MCF 10A (cell line): Measurements from ENCODE around the gene TSPAN15. TPM values are rescaled to one million over a fixed set of nuclear protein-coding genes. Genes with fewer than 3 reads are reported as not detected.

Experiments
- BruUV-seq: library from RNA; stranded (reverse); fragments of 400-500 nt; replicated peaks from 2 replicates; lab custom pipeline; 2021; lab: Mats Ljungman, UMichigan
- CTCF ChIA-PET: fragments of 300-600 bp; sonication (Branson Sonifier 250); formaldehyde crosslinking; extraction: SDS; loops from one replicate; lab custom pipeline; 2021; ENCODE audit warnings: antibody characterized with exemption, inconsistent platforms; lab: Yijun Ruan, JAX
- POLR2A ChIA-PET: fragments of 300-600, 350-650 bp; sonication (Branson Sonifier 250); formaldehyde crosslinking; extraction: SDS; loops from one replicate; lab custom pipeline; 2020; ENCODE audit warnings: antibody characterized with exemption, inconsistent platforms; lab: Yijun Ruan, JAX
- DNase-seq: peaks from one replicate; pipeline ENCODE4 v3.0.0-alpha.2; 2018; ENCODE audit not compliant: unreplicated experiment
- H3K27ac Mint-ChIP-seq: one replicate; pipeline ENCODE4 v1.8.0; 2022; ENCODE audit warnings: mild to moderate bottlenecking, low read depth, mixed read lengths; ENCODE audit not compliant: unreplicated experiment
- H3K27me3 Mint-ChIP-seq: one replicate; pipeline ENCODE4 v1.8.0; 2022; ENCODE audit warnings: mixed read lengths; ENCODE audit not compliant: insufficient read depth, unreplicated experiment
- H3K36me3 Mint-ChIP-seq: one replicate; pipeline ENCODE4 v1.8.0; 2022; ENCODE audit warnings: mild to moderate bottlenecking, moderate library complexity, mixed read lengths; ENCODE audit not compliant: insufficient read depth, unreplicated experiment
- H3K4me1 Mint-ChIP-seq: one replicate; pipeline ENCODE4 v1.8.0; 2022; ENCODE audit warnings: mixed read lengths; ENCODE audit not compliant: insufficient read depth, unreplicated experiment
- H3K4me3 Mint-ChIP-seq: one replicate; pipeline ENCODE4 v1.8.0; 2022; ENCODE audit warnings: mild to moderate bottlenecking, moderate library complexity, mixed read lengths; ENCODE audit not compliant: unreplicated experiment
- H3K9me3 Mint-ChIP-seq: one replicate; pipeline ENCODE4 v1.8.0; 2022; ENCODE audit warnings: mixed read lengths; ENCODE audit not compliant: unreplicated experiment
- CTCF ChIP-seq: fragments of 200-600 bp; IDR thresholded peaks from one replicate; pipeline ENCODE4 v1.8.0; 2022; ENCODE audit warnings: antibody characterized with exemption, mild to moderate bottlenecking; ENCODE audit not compliant: unreplicated experiment
- intact Hi-C: fragments of 100-400 bp; cut with micrococcal nuclease; formaldehyde crosslinking; loops from 2 replicates; pipeline ENCODE4 v1.14.1; 2022
- total RNA-seq: library from RNA; stranded (reverse); gene quantifications from 2 replicates; pipeline ENCODE4 v1.2.3, GENCODE V29; 2022

TSPAN15 gene
- total RNA-seq, 1 experiment from 2014 or later: 0.54 TPM

GRCh38 chr10:69474742-69475432, 23.6 kb downstream of the TSPAN15 start:
- Mint-ChIP-seq H3K4me3 (no peak overlapping the region), H3K36me3 (no peaks in the 10 kb centered on the region), H3K4me1 (peaks cover 11% of the 10 kb centered on the region), H3K9me3 (no peaks in the 10 kb centered on the region), H3K27ac (no peak overlapping the region), H3K27me3 (peaks cover 27% of the 10 kb centered on the region)
- CTCF ChIA-PET: interaction anchor here (0.5 to 1.0 kb wide), 2 partner anchors 42 to 56 kb away, joined by 3 read pairs; no protein-coding TSS in a partner anchor
- intact Hi-C loops: no loop called here
- POLR2A ChIA-PET: no interaction called here
- no peak for TF ChIP-seq CTCF
- BruUV-seq: no TSS peak
- DNase-seq: peak; percentile 56

GRCh38 chr10:69475433-69475830, 24.2 kb downstream of the TSPAN15 start:
- peaks cover 25% of the 10 kb centered on the region for H3K27me3 Mint-ChIP-seq
- H3K27ac Mint-ChIP-seq: no peak overlapping the region
- H3K4me1 Mint-ChIP-seq: peaks cover 11% of the 10 kb centered on the region
- intact Hi-C loops: no loop called here
- ChIA-PET CTCF (interaction anchor here (1.0 kb wide), 1 partner anchor 42 kb away, joined by 3 read pairs; no protein-coding TSS in a partner anchor), POLR2A (no interaction called here)
- no peak for DNase-seq
- BruUV-seq: no TSS peak
- no peak for TF ChIP-seq CTCF
- no peaks in the 10 kb centered on the region for H3K36me3 Mint-ChIP-seq
- H3K9me3 Mint-ChIP-seq: no peaks in the 10 kb centered on the region
- no peak overlapping the region for H3K4me3 Mint-ChIP-seq

- CTCF ChIA-PET: no interaction called here
- Mint-ChIP-seq H3K27me3 (no peaks in the 10 kb centered on the region), H3K4me3 (no peak overlapping the region), H3K36me3 (no peaks in the 10 kb centered on the region), H3K27ac (no peak overlapping the region), H3K4me1 (peaks cover 11% of the 10 kb centered on the region), H3K9me3 (no peaks in the 10 kb centered on the region)
- no peak for DNase-seq
- POLR2A ChIA-PET: no interaction called here
- BruUV-seq: no TSS peak
- intact Hi-C loops: no loop called here
- no peak for TF ChIP-seq CTCF
Observed at GRCh38 chr10:69477968-69478597, 26.8 kb downstream of the TSPAN15 start.

- no peak for TF ChIP-seq CTCF
- Mint-ChIP-seq H3K4me3 (no peak overlapping the region), H3K36me3 (no peaks in the 10 kb centered on the region), H3K9me3 (no peaks in the 10 kb centered on the region), H3K4me1 (peaks cover 11% of the 10 kb centered on the region), H3K27me3 (no peaks in the 10 kb centered on the region), H3K27ac (no peak overlapping the region)
- CTCF ChIA-PET: interaction anchor here (0.6 kb wide), 1 partner anchor 28 kb away, joined by 3 read pairs; no protein-coding TSS in a partner anchor
- POLR2A ChIA-PET: interaction anchor here (0.6 to 0.9 kb wide), 4 partner anchors 15 to 161 kb away, joined by 3 to 4 read pairs (median 3); no protein-coding TSS in a partner anchor
- DNase-seq: no peak
- intact Hi-C loops: no loop called here
- BruUV-seq: no TSS peak
Observed at GRCh38 chr10:69479240-69480067, 28.2 kb downstream of the TSPAN15 start.
